NCI-H1436 treated with DMSO at 0.1 percent for 48 hours (cell line): ENCODE data around the gene NOL11.
"Not testable (repeated sequence)": the region's sequence is repeated elsewhere in the genome, so short reads cannot be mapped to it uniquely, and the experiment has no call there.

Experiments used
- DNase-seq: peaks from one replicate; lab custom pipeline; 2025; lab: John Stamatoyannopoulos, UW

NOL11 gene

DNA sequence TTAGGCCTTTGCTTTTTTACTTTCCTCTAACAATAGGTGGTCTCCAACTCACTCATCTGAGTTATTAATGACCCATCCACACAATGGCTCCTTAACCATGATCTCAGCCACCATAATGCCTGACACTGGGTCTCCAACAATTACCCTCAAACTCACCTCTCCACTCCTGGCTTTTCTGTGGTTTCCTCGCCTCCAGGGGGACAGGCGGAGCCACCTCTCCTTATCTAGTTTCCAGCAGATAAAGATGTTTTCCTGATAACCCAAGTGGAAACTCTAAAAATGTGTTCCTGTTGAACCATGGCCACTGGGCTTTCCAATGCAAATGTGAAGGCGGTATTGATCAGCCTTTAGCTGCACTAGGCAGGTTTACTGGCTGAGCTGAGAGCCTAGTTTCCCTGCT is 9.4 kb upstream of the NOL11 start:
- no peak for DNase-seq

DNA sequence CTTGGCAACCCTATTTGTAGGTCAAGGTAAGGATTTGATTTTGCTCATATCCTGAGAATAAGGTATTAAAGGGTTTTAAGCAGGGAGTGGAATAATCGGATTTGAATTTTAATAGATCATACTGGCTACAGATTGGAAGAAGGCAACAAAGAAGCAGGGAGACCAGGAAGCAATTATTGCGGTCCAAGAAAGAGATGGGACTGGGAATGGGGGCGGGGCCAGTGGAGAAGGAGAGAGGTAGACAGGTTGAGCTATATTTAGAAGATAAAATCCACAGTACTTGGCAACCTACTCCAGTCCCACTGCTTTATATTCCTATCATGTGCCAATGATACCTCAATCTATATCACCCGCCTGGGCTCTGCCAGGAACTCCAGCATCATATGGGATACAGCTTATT is 5.8 kb upstream of the NOL11 start:
- no peak for DNase-seq

DNA sequence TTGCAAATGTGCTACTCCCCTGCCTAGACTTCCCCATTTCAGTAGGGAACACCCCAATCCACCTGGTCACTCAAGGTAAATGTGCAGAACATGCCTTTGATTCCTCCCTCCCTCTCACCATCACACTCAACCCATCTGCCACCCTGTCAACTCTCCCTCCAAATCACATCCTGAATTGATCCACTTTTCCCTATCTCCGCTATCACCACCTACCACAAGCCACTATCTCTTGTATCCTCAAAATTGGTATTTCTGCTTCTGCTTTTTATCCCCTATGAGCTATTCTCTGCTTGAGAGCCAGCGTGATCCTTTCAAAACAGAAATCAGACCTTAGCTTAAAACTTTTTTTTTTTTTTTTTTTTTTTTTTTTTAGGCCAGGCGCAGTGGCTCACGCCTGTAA is 5.4 kb upstream of the NOL11 start:
- DNase-seq = no peak

DNA sequence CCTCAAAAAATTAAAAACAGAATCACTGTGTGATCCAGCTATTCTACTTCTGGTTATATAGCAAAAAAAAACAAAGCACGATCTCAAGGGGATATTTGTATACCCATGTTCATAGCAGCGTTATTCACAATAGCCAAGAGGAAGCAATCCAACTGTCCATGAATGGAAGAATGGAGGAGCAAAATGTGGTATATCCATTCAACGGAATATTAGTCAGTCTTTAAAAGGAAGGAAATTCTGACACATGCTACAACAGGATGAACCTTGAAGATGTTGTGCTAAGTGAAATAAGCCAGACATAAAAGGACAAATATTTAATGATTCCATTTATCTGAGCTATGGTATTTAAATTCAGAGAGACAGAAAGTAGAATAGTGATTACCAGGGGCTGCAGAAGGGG is 4.6 kb upstream of the NOL11 start:
- DNase-seq = no peak

DNA sequence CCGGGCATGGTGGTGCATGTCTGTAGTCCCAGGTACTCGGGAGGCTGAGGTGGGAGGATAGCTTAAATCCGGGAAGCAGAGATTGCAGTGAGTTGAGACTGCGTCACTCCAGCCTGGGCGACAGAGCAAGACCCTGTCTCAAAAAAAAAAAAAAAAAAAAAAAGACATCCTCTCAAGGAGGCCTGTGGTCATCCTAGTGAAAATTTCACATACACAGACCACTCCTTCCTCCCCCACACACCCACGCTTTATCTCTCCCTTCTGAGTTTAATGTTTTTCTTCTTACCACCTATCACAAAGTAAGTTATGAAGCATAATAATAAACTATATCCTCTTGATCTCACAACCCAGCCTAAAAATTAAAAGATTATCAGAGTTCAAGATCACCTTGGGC is 1.3 kb upstream of the NOL11 start:
- DNase-seq = no peak

DNA sequence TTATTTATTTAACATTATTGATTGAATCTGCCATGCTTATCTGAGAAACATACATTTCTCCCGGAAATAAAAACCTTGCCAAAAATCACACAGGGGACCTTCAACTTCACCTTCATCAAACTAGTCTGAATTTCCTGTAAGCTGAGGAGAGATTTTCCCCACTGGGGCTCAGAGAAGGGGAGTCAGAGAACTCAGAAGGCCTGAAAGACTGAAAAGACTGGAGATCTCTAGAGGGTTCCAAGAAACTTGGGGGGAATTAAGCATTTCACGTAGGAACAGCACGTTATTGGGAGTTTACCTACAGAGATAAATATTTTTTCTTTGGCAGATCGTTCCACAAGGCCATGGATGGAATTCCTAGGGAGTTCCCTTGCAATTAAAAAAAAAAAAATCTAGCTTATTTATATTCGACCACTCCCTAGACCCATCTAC is 528 bp upstream of the NOL11 start:
- DNase-seq = no peak

DNA sequence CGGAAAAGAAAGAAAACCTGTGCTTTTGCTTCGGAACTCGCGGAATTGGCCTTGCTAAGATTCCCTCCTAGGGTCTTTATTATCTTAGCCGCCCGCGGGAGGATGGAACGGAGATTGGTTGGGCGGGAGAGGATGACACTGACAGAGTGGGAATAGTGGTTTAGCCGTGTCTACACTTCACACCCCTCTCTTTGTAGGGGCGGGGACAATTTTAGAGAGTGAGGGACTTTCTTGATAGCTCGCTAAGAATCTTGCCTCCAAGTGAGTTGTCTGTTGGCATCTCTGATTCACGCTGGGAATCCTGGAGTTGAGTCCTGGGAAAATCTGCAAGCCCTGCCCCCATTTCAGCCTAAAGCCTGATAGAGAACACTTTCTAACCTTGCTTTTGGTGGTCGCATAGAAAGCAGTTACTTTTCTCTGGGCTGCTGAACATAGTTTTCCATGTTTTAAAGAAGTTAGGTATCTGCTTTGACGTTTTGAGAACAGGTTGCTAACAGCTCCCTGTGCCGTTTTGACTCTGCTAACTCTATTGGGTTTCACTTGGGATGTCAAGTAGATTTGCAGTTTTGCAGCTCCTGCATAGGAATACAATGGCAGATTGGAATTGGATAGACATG is 697 bp downstream of the NOL11 start:
- DNase-seq = no peak

DNA sequence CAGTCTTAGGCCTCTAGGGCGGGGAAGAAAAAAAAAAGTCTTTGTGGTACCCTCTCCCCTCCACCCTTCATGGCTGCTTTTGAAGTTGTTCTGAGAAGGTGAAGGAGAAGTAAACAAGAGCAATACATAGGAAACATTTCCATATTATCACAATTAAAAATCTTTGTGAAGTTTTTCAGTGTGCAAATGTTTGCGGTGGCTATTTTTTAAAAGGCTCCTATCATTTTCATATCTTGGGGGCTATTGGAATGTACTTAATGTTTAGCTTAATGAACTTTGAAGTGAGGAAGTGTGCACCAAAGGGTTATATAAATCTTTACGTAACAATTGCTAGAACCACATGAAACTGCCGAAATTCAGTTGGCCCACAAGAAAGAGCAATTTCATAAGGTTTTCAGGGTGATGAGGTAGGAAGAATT is 7.6 kb downstream of the NOL11 start:
- DNase-seq = no peak

DNA sequence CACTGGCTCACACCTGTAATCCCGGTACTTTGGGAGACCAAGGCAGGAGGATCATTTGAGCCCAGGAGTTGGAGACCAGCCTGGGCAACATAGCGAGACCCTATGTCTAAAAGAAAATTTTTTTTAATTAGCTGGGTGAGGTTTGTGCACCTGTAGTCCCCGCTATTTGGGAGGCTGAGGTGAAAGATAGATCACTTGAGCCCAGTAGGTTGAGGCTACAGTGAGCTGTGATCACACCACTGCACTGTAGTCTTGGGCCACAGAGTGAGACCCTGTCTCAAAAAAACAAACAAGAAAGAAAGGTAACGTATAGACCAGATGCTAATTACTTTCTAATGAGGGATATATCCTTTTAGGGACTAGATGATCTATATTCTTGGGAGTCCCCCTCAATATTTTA is 8.1 kb downstream of the NOL11 start:
- DNase-seq = no peak

DNA sequence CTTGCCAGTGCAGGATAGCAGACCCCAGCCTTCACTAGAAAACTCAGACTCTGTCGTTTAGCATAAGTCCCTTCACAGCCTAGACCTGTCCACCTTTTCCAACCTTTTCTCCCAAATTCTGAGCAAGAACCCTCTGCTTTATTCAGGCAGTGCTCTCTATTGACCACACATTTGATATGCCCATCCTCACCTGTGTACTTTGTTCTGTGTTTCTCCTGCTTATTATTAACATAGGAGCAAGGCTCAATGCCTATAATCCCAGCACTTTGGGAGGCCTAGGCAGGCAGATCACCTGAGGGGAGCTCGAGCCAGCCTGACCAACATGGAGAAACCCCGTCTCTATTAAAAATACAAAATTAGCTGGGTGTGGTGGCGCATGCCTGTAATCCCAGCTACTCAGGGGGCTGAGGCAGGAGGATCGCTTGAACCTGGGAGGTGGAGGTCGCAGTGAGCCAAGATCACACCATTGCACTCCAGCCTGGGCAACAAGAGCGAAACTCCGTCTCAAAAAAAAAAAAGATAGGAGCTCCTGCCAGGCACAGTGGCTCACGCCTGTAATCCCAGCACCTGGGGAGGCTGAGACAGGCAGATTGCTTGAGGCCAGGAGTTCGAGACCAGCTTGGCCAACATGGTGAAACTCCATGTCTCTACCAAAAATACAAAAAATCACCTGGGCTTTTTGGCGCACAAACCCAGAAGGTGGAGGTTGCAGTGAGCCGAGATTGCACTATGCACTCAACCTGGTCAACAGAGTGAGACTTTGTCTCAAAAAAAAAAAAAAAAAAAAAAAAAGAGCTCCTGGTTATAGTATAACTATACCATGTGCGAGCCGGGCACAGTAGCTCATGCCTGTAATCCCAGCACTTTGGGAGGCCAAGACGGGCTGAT is 9.7 kb downstream of the NOL11 start:
- DNase-seq = not testable (repeated sequence)

DNA sequence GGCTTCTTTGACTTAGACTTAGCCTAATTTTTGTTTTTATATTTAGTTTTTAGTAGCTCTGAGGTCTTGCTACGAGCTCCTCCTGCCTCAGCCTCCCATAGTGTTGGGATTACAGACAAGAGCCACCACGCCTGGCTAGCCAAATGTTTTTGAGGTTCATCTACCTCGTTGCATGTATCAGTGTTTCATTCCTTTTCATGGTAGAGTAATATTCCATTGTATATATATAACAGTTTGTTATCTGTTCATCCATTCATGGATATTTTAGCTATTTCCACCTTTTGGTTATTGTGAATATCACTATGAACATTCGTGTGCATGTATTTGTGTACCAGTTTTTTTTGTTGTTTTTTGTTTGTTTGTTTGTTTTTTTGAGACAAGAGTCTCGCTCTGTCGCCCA is 12.2 kb downstream of the NOL11 start:
- DNase-seq = no peak

DNA sequence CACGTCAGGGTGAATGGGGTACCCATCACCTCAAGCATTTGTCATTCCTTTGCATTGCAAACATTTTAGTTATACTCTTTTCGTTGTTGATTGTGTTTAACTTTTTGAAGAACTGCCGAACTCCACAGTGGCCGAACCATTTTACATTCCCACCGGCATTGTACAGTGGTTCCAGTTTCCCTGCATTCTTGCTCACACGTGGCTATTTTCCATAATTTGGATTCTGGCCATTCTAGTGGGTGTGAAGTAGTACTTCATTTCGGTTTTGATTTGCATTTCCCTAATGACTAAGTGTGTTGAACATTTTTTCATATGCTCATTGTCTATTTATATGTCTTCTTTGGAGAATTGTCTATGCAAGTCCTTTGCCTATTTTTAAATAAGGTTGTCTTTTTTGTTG is 13.0 kb downstream of the NOL11 start:
- no peak for DNase-seq

DNA sequence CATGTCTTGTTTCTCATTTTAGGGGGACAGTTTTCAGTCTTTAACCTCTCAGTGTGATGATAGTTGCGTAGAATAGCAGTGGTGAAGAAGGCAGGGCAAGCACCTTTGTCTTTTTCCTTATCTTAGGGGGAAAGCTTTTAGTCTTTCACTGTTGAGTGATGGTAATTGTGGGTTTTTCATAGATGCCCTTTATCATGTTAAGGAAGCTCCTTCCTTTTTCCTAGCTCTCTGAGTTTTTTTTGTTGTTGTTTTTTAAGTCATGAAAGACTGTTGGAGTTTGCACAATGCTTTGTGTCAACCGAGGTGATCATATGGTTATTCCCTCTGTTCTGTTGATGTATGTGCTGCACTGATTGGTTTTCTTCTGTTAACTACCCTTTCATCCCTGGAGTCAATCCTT is 15.7 kb downstream of the NOL11 start:
- DNase-seq = no peak

DNA sequence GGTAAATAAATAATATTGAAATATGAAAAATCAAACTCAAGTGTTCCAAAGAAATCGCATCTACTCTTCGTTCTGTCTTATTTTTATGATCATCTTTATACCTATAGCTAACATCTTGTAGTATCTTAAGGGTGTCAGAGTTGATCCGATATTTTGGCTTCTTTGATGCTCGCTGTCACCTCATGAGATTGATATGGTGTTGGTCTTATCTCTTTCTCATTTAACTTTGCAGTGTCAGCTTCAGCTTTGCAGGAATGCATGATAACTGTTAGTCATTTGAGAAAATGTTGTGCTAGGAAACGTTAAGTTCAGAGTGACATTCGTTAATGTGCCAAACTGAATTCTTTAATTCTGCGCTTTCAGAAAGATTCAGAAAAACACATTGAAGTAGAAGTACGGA is 19.4 kb downstream of the NOL11 start:
- DNase-seq = no peak

DNA sequence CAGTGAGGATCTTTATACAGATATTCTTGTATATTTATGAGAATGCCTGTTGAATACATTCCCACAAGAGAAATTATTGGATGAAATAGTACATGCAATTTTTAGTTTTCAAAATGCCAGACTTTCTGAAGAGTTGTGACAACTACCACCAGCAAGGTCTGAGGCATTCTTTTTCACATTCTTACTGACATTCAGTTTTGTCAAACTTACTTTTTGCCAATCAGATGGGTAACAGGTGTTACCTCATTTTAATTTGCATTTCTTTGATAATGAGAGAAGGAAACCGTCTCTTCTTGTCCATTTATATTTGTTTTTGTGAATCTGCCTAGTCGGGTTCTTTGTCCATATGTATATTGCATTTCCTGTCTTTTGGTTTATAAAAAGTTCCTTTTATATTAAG is 24.3 kb downstream of the NOL11 start:
- no peak for DNase-seq

DNA sequence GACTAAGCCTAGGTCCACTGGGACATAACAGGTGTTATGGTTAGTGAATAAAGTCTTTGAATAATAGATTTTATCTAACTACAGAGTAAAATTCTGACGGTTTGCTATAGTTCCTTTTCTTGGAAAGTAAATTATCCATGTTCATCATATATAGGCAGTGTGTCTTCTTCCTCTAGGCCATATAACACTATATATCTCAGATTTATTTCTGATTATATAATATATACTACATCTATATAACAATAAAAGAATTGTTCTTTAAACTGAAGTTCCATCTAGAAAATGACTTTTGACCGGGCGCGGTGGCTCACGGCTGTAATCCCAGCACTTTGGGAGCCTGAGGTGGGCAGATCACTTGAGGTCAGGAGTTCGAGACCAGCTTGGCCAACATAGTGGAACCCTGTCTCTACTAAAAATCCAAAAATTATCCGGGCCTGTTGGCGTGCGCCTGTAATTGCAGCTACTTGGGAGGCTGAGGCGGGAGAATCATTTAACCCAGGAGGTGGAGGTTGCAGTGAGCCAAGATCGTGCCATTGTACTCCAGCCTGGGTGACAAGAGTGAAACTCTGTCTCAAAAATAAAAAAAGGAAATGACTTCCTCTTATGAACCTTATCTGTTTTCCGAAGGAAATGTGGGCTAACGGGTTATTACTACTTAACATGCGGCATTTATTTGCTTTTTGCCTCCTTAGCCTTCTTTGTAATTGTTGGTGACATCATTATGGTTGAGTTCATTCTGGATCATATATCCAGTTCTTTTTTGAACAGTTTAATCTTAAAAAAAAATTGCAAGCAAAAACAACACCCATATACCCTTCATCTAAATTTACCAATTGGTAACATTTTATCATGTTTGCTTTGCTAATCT is 29.2 kb downstream of the NOL11 start:
- DNase-seq = no peak

DNA sequence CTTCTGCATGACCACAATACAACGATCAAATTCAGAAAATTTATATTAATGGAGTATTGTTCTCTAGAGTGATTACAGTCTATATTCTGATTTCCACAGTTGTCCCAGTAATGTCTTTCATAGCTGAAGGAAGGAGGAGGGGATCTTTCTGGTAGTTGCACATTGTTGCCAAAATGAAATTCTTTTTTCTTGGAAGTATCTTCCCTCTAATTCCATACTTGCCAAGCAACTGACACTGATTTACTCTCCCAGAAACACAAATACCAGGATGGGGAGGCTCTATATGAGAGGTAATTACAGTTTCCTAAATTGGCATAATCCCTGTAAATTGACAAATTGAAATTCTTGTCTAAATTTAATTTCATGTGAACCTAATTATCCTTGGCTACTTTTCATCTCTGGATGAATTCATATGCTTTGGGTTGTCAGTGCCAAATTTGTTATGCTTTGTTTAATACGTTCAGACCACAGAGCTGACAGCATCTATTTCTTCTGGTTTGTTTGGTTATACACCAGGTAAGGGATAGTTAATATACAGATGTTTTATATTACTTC is 30.0 kb downstream of the NOL11 start:
- DNase-seq = no peak

DNA sequence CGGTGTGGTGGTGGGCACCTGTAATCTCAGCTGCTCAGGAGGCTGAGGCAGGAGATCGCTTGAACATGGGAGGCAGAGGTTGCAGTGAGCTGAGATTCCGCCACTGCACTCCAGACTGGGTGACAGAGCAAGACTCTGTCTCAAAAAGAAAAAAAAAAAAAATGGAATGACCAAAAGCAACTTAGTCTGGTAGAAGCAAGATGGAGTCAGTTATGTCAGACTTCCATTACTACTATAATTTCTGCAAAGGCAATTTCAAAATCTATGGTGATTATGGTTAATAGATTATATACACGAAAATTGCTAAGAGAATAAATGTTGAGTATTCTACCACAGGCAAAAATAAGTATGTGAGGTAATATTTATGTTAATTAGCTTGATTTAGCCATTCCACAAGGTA is 32.3 kb downstream of the NOL11 start:
- no peak for DNase-seq

DNA sequence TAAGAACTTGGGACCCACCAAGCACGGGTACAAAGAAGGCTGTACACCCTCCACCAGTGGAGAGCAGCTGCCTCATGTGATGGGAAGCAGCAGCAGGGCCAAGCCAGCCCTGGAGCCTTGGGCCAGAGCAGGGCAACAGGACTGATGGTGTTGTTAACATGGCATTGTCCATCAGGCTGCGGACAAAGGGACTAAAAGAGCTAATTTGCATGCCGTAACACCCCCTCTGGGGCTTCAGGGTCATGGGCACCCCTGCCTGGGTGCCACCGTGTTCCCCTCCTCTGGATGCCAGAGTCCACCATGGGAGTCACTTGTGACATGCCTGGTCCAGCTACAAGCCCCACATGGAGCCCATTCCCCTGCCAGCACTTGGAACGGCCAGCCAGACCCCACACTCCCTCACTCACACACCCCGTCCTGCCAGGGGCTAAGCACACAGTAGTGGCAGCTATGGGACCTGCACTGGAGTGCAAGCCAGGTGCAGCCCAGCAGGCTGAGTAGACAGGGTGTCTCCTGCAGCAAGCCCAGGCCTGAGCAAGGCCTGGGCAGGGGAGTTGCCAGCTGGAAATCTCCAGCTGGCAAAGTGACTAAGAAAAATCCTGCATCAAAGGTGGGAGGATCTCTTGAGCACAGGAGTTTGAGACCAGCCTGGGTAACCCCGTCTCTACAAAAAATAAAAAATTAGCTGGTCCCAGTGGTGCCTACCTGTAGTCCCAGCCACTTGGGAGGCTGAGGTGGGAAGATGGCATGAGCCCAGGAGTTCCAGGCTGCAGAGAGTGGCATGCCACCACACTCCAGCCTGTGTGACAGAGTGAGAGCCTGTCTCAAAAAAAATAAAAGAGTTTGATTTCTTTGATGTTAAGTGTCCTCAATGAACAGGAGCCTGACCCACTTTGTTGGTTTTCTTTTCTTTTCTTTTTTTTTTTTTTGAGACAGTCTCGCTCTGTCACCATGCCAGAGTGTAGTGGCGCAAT is 33.7 kb downstream of the NOL11 start:
- DNase-seq = no peak

DNA sequence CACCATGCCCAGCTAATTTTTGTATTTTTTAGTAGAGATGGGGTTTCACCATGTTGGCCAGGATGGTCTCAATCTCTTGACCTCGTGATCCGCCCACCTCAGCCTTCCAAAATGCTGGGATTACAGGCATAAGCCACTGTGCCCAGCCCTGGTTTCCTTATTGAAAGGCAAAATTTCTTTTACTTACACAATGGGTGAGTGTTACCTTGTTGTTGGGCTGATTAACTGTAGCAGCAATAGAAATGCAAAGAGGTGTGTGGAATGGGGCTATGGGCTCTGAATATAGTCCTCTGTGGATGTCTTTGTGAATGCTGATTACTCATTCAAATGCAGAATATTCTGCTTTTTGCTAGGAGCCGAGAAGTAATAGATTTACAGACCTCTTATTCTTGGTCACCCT is 34.4 kb downstream of the NOL11 start:
- DNase-seq = not testable (repeated sequence)

DNA sequence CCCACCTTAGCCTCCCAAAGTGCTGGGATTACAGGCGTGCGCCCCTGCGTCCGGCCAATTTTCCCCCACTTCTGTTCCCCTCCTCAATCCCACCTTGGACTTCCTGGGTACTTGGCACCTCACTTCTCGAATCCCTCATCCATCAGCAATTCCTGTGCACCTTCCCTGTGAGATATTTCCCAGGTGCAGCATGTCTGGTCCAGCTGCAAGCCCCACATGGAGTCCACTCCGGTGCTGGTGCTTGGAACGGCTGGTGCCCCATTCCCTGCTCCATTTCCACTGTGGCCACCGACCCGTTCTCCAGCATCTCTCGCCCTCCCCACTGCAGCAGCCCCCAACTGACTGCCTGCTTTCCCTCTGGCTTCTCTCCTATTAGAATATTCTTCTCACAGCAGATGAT is 35.3 kb downstream of the NOL11 start:
- DNase-seq = no peak
